H4 (cell line): Measurements from ENCODE around the gene PKHD1. TPM values are rescaled to one million over a fixed set of nuclear protein-coding genes. Genes with fewer than 3 reads are reported as not detected.

ENCODE experiments used
- DNase-seq: peaks from one replicate; pipeline ENCODE4 v3.0.0-alpha.2; 2015; ENCODE audit warnings: low spot score
- total RNA-seq: library from RNA; depleted of rRNA; stranded (reverse); fragments of >200 nt; shearing (Covaris generic); gene quantifications from 2 replicates; pipeline ENCODE4 v1.2.3, GENCODE V29; 2014

The PKHD1 gene
- total RNA-seq, 1 experiment from 2014 or later: not detected

DNA sequence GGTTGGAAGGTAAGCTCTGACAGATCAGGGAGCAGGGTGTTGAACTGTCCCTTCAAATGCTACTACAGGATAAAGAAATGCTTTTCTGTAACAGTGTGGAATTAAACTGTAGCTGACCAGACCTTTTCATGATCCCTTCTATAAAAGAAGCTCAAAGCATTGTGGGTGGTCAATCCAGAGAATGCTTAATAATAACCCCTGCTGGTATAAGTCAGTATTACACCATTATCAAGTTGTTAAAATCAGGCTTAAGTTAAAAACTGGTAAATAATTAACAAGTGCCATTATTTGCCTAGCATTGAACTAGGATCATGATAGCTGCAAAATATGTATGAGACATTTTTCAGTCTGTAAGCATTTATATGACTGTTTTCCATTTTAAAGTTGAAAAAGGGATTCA is 468.9 kb downstream of the PKHD1 start:
- DNase-seq: no peak

DNA sequence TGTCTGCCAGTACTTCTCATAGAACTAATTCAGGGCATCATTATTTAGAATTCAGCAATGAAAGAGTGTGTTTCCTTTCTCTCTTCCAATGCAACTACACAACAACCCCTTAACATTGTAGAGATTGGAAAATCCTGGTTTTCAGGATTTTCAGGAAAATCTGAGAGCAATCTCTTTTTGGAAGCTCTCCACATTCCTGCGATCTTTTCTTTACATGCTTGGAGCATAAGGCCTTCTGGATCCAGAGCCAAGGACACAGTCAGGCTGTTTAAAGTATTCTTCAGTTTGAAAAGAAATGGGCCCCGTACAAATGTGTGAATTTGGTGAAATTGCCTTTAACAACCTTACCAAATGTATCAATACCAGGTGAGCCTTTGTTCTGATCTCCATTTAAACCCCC is 469.7 kb downstream of the PKHD1 start:
- no peak for DNase-seq

DNA sequence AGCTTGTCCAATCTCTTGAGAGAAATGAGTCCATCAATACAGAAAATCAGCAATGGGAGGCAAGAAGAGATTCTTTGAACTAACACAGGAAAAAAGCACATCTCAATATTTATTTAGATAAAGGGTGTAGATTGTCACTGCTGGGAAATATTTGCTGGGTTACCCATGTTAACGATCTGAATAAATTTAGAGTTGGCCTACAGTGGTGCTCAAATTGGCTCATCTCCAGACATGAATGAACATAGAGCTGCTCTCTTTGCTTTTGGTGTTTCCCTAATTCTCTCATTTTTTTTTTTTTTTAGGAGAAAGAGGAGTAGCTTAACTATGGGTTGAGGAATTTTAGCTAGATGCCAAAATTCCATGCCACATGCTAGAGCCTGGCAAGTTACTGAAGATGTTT is 471.2 kb downstream of the PKHD1 start:
- DNase-seq: no peak

DNA sequence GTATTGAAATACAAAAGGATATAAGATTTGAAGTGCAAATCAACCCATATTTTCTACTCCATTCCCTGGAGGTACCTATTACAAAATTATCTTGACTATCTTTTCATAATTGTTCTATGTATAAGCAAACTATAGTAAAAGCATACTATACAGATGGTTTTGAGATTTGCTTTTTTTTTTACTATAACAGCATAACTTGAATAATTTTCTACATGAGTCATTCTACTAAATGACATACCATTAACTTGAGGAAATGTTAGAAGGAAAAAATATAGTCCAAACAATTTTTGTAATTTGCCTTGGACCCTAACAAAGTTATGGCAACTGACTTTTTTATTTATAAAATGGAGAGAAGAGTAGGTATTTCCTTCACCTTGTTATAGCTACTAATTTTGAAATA is 472.7 kb downstream of the PKHD1 start:
- no peak for DNase-seq

DNA sequence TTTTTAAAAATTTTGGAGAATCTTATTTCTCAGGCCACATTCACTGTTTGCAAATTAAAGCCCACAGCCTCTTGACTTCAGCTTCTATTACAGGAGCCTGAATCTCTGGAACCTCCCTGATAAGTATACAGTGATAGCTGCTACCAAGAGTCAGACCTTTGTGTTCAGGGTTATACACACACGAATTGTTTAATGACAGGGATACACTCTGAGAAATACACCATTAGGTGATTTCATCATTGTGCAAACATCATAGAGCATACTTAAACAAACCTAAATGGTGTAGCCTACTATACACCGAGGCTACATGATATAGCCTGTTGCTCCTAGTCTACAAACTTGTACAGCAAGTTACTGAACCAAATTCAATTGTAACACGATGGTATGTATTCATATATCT is 473.9 kb downstream of the PKHD1 start:
- DNase-seq: no peak

DNA sequence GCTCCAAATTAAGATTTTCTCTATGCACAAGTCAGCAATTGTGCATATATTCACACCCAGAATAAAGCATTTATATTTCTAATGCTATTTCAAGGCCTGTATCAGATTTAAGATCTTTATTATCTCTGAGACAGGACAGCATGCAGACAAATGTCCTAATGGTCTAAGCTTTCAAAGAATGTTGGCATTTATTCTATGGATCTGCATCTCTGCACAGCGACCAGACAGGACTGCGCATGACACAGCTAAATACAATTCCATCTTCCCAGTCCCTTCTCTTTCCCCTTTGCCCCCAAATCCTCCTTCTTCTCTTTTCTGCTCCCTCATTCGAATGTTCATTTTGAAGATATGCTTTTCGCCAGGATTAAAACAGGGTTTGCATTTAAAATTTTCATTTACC is 478.5 kb downstream of the PKHD1 start:
- no peak for DNase-seq

DNA sequence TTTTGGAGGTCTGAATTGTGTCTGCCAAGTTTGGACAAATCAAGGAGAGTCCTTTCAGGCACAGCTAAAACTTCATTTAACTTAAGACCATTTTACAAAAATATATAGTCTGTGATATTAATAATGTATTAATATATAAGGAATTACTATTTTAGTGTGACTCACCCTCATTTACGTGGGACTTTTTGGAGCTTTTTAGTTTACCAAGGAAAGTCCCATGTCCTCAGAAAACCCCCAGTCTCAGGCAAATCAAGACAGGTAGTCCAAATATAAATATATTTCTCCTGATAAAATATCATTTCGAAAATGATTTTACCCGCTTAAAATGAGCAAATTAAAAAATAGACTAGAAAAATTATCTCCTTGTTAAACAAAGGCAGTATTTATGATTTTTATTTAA is 479.0 kb downstream of the PKHD1 start:
- DNase-seq: no peak

DNA sequence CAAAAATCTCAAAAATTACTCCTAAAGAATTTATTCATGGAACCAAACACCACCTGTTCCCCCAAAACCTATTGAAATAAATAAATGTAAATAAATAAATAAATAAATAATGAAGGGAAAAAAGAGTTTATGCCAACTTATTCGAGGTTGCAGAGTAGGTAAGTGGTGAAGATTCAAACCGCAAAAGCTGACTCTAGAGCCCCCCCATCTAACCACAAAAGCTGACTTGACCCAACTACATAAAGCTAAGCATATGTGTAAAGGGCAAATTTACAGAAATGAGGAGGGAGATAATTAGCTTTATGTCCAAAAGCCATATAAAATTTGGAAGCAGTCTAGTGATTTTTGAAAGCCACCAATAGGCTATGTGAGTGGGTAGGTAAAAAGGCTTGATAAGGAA is 486.9 kb downstream of the PKHD1 start:
- no peak for DNase-seq

DNA sequence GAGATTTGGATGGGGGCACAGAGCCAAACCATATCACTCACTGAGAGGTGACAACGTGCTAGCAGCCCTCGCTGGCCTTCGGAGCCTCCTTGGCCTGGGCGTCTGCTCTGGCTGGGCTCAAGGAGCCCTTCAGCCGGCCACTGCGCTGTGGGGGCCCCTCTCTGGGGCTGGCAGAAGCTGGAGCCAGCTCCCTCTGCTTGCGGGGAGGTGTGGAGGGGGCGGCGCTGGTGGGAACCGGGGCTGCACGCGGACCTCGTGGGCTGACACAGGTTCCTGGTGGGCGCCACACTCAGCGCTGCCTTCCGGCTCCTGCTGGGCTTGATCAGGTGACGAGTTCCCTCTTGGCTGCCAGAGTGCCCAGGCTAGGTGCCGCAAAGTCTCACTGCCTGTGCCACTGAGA is 489.2 kb downstream of the PKHD1 start:
- DNase-seq: no peak

DNA sequence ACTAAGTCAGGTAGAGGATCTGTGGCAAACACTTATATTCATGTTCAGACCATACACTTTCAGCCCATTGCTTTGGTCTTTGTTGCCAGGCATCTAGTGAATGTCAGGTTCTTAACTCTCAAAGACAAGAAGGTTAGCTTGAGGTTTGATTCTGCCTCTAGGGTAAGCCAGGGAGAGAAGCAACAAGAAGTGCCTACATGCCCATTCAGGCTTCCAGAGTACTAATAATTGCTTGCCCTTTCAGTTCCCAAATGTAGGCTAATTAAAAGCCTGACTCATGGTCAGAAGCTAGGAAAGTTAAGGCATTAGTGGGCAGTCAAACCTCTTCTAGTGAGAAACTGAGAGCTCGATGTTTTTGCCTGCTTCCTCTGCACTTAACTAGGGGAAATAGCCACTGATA is 492.4 kb downstream of the PKHD1 start:
- no peak for DNase-seq

DNA sequence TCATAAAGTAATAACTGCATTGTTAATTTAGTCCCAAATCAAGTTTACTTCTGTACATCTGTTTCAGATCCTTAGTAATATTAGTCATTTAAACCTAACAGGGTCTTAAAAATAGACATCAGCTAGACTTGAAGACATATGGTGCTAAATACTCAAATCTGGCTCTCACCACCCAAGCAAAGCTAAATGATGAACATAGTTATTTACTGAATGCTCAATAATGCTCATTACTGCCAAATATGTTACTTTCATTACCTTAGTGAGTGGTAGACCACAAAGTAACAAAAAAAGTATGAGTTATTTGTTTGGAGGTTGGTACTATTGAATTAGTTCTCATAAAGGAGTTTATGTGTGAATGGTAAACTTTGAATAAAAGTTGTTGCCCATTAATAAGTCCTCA is 502.1 kb downstream of the PKHD1 start:
- DNase-seq: no peak

DNA sequence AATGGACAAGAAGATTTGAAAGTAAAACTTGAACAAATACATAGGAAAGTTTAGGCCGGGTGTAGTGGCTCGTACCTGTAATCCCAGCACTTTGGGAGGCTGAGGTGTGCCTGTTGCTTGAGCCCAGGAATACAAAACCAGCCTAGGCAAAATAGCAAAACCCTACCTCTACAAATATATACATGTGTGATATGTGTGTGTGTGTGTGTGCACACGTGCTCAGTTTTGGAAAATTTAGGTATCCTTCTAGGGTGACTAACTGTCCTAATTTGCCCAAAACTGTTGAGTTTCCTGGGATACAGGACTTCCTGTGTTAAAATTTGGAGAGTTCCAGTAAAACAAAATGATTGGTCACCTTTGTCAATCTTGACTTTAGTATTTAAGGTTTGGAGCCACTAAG is 503.2 kb downstream of the PKHD1 start:
- no peak for DNase-seq

DNA sequence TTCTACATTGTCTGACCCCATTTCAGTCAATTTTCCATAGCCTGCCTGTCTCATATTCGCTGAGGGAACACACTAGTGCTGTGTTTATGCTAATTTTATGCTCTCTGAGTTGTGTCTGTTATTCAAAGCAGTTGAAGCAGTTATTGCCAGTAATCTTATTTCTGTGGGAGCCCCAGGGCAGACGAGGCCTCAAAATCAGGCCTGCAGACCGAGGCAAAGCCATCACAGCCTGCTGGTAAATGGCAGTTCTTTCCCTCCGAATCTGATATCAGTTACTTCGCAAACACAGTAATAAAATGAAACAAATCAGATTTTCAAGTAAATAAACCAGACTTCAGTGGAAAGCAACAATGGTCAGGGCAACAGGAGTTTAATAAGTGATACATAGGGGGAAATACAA is 508.4 kb downstream of the PKHD1 start:
- no peak for DNase-seq

DNA sequence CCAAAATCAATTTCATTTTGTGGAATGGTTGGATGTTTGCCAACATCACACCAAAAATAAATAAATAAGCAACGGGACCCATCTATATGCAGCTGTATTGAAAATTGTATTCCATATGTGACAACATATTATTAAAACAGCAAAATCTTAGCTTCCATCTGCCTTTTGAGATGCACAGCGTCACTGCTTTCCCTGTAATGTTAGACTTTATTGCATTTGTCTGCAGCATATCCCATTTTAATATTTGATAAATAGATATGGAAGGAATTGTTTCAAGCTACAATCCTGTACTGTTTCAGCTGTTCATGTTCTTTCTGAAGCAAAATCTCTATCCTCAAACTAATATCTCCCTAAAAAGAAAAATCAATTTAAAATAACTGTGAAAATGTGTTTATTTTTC is 509.1 kb downstream of the PKHD1 start:
- DNase-seq: no peak

DNA sequence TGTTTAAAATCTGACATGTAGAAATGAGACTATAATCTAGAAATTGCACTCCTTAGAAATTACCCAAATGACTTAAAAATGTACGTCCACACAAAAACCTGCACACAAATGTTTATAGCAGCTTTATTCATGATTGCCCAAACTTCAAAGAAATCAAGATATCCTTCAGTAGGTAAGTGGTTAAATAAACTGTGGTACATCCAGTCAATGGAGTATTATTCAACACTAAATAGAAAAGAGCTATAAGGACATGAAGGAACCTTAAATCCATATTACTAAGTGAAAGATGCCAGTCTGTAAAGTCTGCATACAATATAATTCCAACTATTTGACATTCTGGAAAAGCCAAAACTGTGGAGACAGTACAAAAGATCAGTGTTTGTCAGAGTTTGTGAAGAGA is 513.4 kb downstream of the PKHD1 start:
- no peak for DNase-seq

DNA sequence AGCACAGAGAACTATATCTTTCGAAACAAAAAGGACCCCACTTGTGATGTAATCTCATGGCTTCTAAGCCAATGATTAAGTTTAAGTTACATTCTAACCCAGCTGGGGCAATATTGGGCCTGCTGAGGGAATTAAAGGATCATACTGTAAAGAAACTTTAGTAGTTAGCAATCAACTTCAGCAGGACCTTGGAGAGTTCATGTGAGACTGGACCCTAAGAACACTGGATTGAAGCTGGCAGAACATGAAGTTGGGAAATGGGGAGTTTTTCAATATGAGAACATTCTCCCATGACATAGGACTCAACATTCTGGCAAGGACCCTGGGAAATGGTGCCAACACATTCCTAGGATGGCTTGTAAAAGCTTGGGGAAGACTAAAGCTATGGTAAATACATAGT is 516.2 kb downstream of the PKHD1 start:
- DNase-seq: no peak

DNA sequence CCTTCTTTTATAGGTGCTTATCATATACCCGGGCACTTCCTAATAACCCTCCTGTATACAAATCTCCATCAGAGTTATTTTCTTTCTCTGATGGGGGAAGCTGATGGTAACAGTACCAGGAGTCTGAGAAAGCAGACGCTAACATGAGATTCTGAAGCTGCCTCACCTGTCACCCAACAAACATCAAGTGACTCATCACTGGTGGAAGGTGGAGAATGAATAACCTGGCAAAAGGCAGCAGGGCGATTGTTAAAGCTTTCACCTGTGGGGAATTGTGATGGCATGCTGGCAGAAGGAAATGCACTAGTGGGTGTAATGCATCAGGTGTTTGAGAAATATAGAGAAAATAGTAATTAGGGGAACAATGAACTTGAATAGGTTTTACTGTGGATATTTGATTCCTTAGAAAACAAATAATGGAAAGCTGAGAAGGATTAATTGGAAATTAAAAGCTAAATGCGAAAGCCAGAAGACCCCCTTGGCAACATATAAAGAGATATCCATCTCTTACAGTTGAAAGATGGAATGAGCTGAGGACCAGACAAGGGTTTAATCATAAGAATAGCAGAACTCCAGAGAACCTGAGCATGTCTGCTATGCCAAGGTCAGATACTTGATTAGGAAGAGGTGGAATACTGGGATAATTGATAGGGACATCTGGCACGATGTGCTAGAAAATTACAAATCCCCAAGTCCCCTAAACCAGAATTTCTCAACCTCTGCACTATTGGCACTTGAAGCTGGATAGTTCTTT is 517.1 kb downstream of the PKHD1 start:
- DNase-seq: no peak

DNA sequence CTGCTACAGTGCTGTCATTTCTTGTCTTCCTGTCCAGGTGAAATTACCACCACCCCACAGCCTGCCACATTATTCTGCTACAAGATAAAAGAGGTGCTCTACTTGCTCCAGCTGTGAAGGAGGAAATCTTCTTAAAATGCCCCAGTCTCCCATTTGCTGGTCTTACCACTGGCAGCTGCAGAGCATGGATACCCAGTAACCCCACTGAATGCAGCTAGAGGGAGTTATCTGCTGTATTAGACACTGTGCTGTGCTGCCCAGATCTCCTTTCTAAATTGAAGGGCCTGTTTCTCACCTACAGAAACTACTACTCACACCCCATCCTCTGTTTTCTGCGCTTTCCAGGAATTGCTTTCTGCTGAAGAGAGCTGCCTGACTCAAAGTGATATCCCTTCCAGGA is 517.8 kb downstream of the PKHD1 start:
- no peak for DNase-seq

DNA sequence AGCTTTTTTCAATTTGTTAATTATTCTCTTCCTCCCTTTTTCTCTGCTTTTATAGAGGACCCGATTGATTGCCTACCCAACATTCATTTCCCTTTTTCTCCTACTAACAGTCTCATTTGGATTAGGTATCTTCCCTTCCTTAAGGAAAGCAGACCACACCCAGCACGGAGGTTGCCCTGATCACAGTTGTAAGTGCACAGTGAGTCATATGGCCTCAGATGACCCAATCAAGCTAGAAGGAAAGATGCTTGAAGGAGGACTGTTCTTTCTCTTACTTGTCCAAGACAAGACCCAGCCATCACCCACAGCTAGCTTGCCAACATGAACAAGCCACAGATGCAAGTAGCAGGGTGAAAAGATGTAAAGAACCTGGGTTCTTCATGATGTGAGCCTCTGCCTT is 518.6 kb downstream of the PKHD1 start:
- DNase-seq: peak; percentile 31

DNA sequence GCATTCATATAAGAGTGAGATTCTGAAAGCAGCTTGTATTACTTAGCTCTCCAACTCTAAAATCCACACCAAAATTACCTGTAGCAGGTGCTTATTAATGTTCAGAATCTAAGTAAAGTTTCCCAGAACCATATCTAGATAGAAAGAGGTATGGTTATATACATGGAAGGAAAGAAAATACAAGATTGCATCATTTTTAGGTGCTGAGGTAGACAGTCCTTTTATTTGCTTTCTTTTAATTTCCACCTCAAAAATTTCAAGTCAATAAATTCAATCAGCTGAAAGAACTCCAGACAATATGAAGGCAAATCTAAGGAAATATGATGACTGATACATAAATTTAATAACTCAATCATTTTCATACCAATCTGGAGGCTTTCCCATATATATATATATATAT is 521.9 kb downstream of the PKHD1 start:
- no peak for DNase-seq
